ENCODE measurements around the gene AHCYL2.

- TF ChIP-seq CTCF (conservative IDR thresholded peaks at IDR 0.05; ENCODE audit: low read length) = no peak
- TF ChIP-seq EZH2phosphoT487 (IDR thresholded peaks at IDR 0.05; ENCODE audit: borderline replicate concordance) = no peak
These were observed 12.7 kb upstream of the AHCYL2 start for GRCh38 chr7:129212126-129212525.

Measured in Loucy (cell line).